ENCODE measurements around the gene C22orf42. TPM values are rescaled to one million over a fixed set of nuclear protein-coding genes. Genes with fewer than 3 reads are reported as not detected.

Gene C22orf42
- total RNA-seq, 1 experiment from 2014 or later, result not detected

- BruUV-seq (replicated peaks), result no TSS peak
- CTCF ChIA-PET, result no interaction called here
- Histone ChIP-seq H3K4me1 (ENCODE audit: insufficient read depth, low read length, poor library complexity, severe bottlenecking) (peaks cover 4% of the 10 kb centered on the region), H3K27ac (ENCODE audit: low read depth, low read length, poor library complexity, severe bottlenecking) (no peak overlapping the region), H3K9me3 (ENCODE audit: low read depth, low read length, poor library complexity, severe bottlenecking) (no peaks in the 10 kb centered on the region), H3K36me3 (ENCODE audit: insufficient read depth, low read length, poor library complexity, severe bottlenecking) (no peaks in the 10 kb centered on the region), H3K27me3 (replicated peaks; ENCODE audit: insufficient read depth, low read depth, low read length, poor library complexity) (peaks cover 18% of the 10 kb centered on the region), H3K4me3 (ENCODE audit: low read depth, low read length, poor library complexity, severe bottlenecking) (no peak overlapping the region)
- peak; percentile 55 for TF ChIP-seq CTCF (conservative IDR thresholded peaks at IDR 0.05; ENCODE audit: low read depth, low read length)
- no peak for TF ChIP-seq EZH2 (IDR thresholded peaks at IDR 0.05; ENCODE audit: borderline replicate concordance, low read depth, low read length, poor library complexity, severe bottlenecking)
- POLR2A ChIA-PET (ENCODE audit: low non-redundant PET), result no interaction called here
- peak; percentile 28 for DNase-seq (ENCODE audit: low spot score)
- intact Hi-C loops (cut with micrococcal nuclease; ENCODE audit: unreplicated experiment), result loop anchor here (10.0 kb wide), 1 partner anchor 232 kb away; no protein-coding TSS in a partner anchor
These were observed 48.0 kb upstream of the C22orf42 start for GRCh38 chr22:32206774-32207758.

GRCh38 chr22:32205974-32206773 is 47.1 kb upstream of the C22orf42 start:
- BruUV-seq (replicated peaks), result no TSS peak
- CTCF ChIA-PET, result no interaction called here
- POLR2A ChIA-PET (ENCODE audit: low non-redundant PET), result no interaction called here
- H3K9me3 ChIP-seq (ENCODE audit: low read depth, low read length, poor library complexity, severe bottlenecking), result no peaks in the 10 kb centered on the region
- no peak for DNase-seq (ENCODE audit: low spot score)
- intact Hi-C loops (cut with micrococcal nuclease; ENCODE audit: unreplicated experiment), result loop anchor here (10.0 kb wide), 1 partner anchor 231 kb away; no protein-coding TSS in a partner anchor
- no peaks in the 10 kb centered on the region for H3K36me3 ChIP-seq (ENCODE audit: insufficient read depth, low read length, poor library complexity, severe bottlenecking)
- H3K4me1 ChIP-seq (ENCODE audit: insufficient read depth, low read length, poor library complexity, severe bottlenecking), result peaks cover 4% of the 10 kb centered on the region
- no peak for TF ChIP-seq EZH2 (IDR thresholded peaks at IDR 0.05; ENCODE audit: borderline replicate concordance, low read depth, low read length, poor library complexity, severe bottlenecking)
- no peak for TF ChIP-seq CTCF (conservative IDR thresholded peaks at IDR 0.05; ENCODE audit: low read depth, low read length)
- H3K27ac ChIP-seq (ENCODE audit: low read depth, low read length, poor library complexity, severe bottlenecking), result no peak overlapping the region
- H3K4me3 ChIP-seq (ENCODE audit: low read depth, low read length, poor library complexity, severe bottlenecking), result no peak overlapping the region
- H3K27me3 ChIP-seq (replicated peaks; ENCODE audit: insufficient read depth, low read depth, low read length, poor library complexity), result peaks cover 18% of the 10 kb centered on the region
